Erythroblast (primary cell): Measurements from ENCODE around the gene LMO3.

ENCODE experiments used
- GATA1 ChIP-seq: IDR thresholded peaks from 2 replicates; pipeline ENCODE4 v1.6.1; 2011; ENCODE audit warnings: low read depth, mild to moderate bottlenecking, control low read depth, low read length, moderate library complexity
- POLR2A ChIP-seq: IDR thresholded peaks from 2 replicates; pipeline ENCODE4 v1.6.1; 2011; ENCODE audit warnings: mild to moderate bottlenecking, low read length

DNA sequence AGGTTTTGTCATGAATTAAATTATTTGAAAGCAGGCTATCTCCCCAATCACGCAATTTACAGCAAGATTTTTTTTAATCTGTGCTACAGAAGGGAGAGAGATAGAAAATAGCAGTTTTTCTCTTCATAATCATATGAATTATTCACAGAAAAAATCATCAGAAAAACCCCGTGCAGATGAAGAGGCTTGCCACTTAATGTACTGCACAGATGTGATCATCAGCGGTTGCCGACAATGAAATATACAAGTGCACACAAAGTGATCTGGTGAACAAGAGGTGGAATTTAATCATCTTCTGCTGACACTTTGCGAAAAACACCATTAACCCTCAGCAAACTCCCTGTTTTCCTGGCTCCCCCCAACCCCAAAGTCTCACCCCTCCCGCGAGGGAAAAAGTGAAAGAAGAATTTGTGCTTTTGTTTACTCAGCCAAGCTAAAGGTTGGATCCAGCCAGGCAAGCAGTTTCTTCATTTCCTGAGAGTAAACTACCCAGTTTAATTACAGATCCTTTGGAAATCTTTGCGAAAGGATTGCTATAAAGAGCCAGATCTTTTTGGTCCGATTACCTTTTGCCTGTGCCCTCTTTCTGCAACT, 3.1 kb upstream of the LMO3 start:
- TF ChIP-seq POLR2A (no peak), GATA1 (no peak)
